Glomerular endothelial cell (primary cell): ENCODE data around the gene MORN3. TPM values are rescaled to one million over a fixed set of nuclear protein-coding genes. Genes with fewer than 3 reads are reported as not detected.
"Not testable (repeated sequence)": the region's sequence is repeated elsewhere in the genome, so short reads cannot be mapped to it uniquely, and the experiment has no call there.

Experiments used
- DNase-seq: peaks from one replicate; pipeline ENCODE4 v3.0.0-alpha.2; 2011; ENCODE audit warnings: low read depth, low spot score; ENCODE audit errors: extremely low read depth
- total RNA-seq: library from RNA; depleted of rRNA; stranded (reverse); fragments of >200 nt; gene quantifications from 2 replicates; pipeline ENCODE4 v1.2.3, GENCODE V29; 2015

The MORN3 gene
- total RNA-seq: 0.73 and 0.88 TPM in 2 replicates

GRCh38 chr12:121669521-121669900 is at the start of gene MORN3:
TSS of gene MORN3 (minus strand) at chr12:121669654. CDS start at chr12:121669483, 171 bp downstream.
- no peak for DNase-seq

- DNase-seq: no peak
These were observed 49.3 kb upstream of the MORN3 start for GRCh38 chr12:121718653-121719239.

GRCh38 chr12:121717041-121717699 is 47.7 kb upstream of the MORN3 start:
- DNase-seq: no peak

- no peak for DNase-seq
These were observed 46.5 kb upstream of the MORN3 start for GRCh38 chr12:121715862-121716435.

GRCh38 chr12:121715055-121715454 is 45.6 kb upstream of the MORN3 start:
- DNase-seq: not testable (repeated sequence)

- no peak for DNase-seq
These were observed 44.3 kb upstream of the MORN3 start for GRCh38 chr12:121713793-121714192.

- DNase-seq: no peak
These were observed 43.9 kb upstream of the MORN3 start for GRCh38 chr12:121713257-121713777.

- no peak for DNase-seq
These were observed 43.2 kb upstream of the MORN3 start, which contains the start of gene TMEM120B for GRCh38 chr12:121712461-121713256. TSS of gene TMEM120B (plus strand) at chr12:121712752. CDS start at chr12:121712896, 144 bp downstream.

GRCh38 chr12:121712190-121712460 is 42.7 kb upstream of the MORN3 start:
- DNase-seq: no peak

GRCh38 chr12:121711361-121712189 is 42.1 kb upstream of the MORN3 start:
- no peak for DNase-seq

GRCh38 chr12:121709478-121709961 is 40.1 kb upstream of the MORN3 start:
- no peak for DNase-seq

- not testable (repeated sequence) for DNase-seq
These were observed 39.6 kb upstream of the MORN3 start for GRCh38 chr12:121709064-121709424.

- DNase-seq: no peak
These were observed 39.0 kb upstream of the MORN3 start for GRCh38 chr12:121708313-121709063.

GRCh38 chr12:121705514-121705913 is 36.1 kb upstream of the MORN3 start:
- no peak for DNase-seq

GRCh38 chr12:121702944-121703343 is 33.5 kb upstream of the MORN3 start:
- no peak for DNase-seq

GRCh38 chr12:121701667-121702277 is 32.3 kb upstream of the MORN3 start:
- no peak for DNase-seq

- DNase-seq: not testable (repeated sequence)
These were observed 28.4 kb upstream of the MORN3 start for GRCh38 chr12:121697861-121698260.

GRCh38 chr12:121697093-121697698 is 27.7 kb upstream of the MORN3 start:
- DNase-seq: peak; percentile 52
